Cardiac fibroblast (primary cell): Measurements from ENCODE around the gene FARS2.
A peak's percentile ranks its signal among the peaks of the same experiment; 100 is the strongest.

Source experiments
- DNase-seq, 2 donors: peaks; one replicate each; pipeline versions ENCODE4 v3.0.0 to v3.0.0-alpha.2; 2010; ENCODE audit warnings: low read depth in 2 of 2
- H3K4me3 ChIP-seq, 2 donors: replicated peaks in 1 of 2; 1 replicate in 1 of 2; 2 replicates in 1 of 2; pipeline ENCODE4 v1.5.1; 2011; ENCODE audit warnings: low read depth in 2 of 2, low read length in 2 of 2, mild to moderate bottlenecking in 2 of 2, moderate library complexity in 1 of 2
- TF ChIP-seq, protein P1 (sequence below): IDR thresholded peaks from one replicate; pipeline ENCODE4 v1.5.1; 2011; ENCODE audit warnings: low read depth, mild to moderate bottlenecking, low read length, inconsistent platforms

Gene FARS2

GRCh38 chr6:5257400-5257799 is 3.9 kb upstream of the FARS2 start:
- TF ChIP-seq, protein P1, sequence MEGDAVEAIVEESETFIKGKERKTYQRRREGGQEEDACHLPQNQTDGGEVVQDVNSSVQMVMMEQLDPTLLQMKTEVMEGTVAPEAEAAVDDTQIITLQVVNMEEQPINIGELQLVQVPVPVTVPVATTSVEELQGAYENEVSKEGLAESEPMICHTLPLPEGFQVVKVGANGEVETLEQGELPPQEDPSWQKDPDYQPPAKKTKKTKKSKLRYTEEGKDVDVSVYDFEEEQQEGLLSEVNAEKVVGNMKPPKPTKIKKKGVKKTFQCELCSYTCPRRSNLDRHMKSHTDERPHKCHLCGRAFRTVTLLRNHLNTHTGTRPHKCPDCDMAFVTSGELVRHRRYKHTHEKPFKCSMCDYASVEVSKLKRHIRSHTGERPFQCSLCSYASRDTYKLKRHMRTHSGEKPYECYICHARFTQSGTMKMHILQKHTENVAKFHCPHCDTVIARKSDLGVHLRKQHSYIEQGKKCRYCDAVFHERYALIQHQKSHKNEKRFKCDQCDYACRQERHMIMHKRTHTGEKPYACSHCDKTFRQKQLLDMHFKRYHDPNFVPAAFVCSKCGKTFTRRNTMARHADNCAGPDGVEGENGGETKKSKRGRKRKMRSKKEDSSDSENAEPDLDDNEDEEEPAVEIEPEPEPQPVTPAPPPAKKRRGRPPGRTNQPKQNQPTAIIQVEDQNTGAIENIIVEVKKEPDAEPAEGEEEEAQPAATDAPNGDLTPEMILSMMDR, result no peak
- no peak for DNase-seq
- no peak overlapping the region for H3K4me3 ChIP-seq

DNA sequence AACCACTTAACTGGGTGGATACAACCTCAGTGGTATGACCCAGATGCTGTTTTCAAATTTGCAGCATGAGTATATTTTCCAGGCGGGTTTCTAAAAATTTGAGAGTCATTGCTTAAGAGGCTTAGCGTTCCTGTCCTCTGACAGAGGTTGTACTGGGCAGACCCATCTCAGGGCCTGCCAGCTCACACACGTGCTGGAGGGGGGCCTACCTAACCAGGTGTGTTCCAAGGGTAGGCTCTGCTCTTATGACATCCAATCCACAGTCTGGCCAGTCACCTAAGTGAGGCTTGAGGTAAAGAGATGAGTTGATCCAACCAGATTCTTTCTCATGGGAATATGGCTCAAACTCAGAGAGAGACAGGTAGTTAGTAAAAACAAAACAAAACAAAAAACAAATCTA is 1.9 kb upstream of the FARS2 start:
- TF ChIP-seq, protein P1, result no peak
- DNase-seq, result no peak
- peak overlapping the region in 1 of 2 donors; percentile 92 for H3K4me3 ChIP-seq

- TF ChIP-seq, protein P1, result no peak
- H3K4me3 ChIP-seq, result peak overlapping the region; percentile 74 to 92
- DNase-seq, result peak; percentile 59 to 63
These were observed 1.1 kb upstream of the FARS2 start for GRCh38 chr6:5260111-5260620.

- peak overlapping the region; percentile 74 to 92 for H3K4me3 ChIP-seq
- TF ChIP-seq, protein P1, result no peak
- no peak for DNase-seq
These were observed 314 bp downstream of the FARS2 start for GRCh38 chr6:5261545-5262109.

DNA sequence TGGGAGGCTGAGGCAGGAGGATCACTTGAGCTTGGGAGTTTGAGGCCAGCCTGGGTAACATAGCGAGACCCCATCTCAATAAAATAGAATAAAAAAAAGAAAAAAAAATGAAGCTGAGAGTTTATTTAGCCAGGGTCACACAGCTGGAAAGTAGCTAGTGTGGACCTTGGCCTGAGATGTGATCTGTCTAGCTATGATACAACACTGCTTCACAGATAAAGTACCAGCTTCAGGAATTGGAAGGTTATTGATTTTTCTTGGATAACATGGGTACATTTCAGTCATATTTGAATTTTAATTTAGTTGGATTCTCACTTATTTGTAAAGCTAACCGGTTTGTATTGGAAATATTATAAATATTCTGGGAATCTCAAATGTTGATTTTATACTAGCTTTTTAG is 5.1 kb downstream of the FARS2 start:
- no peak overlapping the region for H3K4me3 ChIP-seq
- TF ChIP-seq, protein P1, result no peak
- no peak for DNase-seq

- peak in 1 of 2 donors; percentile 39 for DNase-seq
- TF ChIP-seq, protein P1, result no peak
- no peak overlapping the region for H3K4me3 ChIP-seq
These were observed 8.9 kb downstream of the FARS2 start for GRCh38 chr6:5270093-5270680.
